GM12872 (cell line): ENCODE data around the gene SNX17.

ENCODE experiments used
- TF ChIP-seq, protein P1 (sequence below): IDR thresholded peaks from 3 replicates; pipeline ENCODE4 v1.5.1; 2011; ENCODE audit warnings: low read depth, mild to moderate bottlenecking, low read length, moderate library complexity; ENCODE audit not compliant: insufficient read depth

Gene SNX17

DNA sequence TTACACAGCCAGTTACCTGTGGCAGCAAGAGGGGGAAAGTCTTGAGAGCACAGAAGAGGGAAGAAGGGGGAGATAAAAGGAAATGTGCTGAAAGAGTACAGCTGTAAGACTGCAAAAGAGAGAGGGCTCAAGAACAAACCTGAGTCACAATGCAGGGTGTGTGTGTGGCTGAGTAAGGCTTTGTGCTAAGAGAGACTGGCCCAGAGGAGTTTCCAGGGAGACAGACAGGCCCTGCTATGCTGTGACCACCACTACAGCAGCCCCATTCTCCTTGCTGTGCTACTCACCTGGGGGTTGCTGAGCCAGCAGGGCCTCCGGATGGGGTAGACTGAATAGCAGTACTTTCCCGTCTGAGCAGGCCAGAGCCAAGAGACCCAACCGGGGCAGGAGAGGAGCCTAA is 35.1 kb upstream of the SNX17 start:
- TF ChIP-seq, protein P1, sequence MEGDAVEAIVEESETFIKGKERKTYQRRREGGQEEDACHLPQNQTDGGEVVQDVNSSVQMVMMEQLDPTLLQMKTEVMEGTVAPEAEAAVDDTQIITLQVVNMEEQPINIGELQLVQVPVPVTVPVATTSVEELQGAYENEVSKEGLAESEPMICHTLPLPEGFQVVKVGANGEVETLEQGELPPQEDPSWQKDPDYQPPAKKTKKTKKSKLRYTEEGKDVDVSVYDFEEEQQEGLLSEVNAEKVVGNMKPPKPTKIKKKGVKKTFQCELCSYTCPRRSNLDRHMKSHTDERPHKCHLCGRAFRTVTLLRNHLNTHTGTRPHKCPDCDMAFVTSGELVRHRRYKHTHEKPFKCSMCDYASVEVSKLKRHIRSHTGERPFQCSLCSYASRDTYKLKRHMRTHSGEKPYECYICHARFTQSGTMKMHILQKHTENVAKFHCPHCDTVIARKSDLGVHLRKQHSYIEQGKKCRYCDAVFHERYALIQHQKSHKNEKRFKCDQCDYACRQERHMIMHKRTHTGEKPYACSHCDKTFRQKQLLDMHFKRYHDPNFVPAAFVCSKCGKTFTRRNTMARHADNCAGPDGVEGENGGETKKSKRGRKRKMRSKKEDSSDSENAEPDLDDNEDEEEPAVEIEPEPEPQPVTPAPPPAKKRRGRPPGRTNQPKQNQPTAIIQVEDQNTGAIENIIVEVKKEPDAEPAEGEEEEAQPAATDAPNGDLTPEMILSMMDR: no peak

DNA sequence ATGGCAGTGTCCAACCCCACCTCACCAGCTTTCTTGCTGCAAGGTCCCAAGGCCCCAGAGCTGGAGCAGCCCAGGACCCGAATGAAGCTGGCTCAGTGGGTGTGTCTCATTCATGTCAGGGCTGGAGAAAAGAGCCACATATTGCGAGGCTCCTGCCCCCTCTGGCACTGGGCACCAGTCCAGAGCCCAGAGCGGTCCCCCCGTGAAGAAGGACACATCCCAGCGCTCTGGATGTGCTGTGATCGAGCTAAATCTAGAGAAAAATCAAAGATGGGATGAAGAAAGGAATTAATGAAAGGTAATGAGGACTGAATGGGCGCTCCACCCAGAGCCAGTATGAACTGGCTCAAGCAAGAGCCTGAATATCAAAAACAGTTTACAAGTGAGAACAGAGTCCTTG is 34.2 kb upstream of the SNX17 start:
- TF ChIP-seq, protein P1: no peak

DNA sequence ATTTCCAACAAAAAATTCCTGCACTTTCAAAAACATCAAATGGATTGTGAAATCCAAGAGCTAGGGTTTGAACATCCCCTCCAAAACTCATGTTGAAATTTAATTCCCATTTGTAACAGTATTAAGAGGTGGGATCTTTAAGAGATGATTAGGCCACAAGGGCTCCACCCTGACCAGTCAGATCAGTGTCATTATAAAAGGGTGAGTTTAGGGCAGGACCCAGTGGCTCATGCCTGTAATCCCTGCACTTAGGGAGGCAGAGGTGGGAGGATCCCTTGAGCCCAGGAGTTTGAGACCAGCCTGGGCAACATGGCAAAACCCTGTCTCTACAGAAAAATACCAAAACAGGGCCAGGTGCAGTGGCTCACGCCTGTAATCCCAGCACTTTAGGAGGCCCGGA is 22.8 kb upstream of the SNX17 start:
- TF ChIP-seq, protein P1: no peak

DNA sequence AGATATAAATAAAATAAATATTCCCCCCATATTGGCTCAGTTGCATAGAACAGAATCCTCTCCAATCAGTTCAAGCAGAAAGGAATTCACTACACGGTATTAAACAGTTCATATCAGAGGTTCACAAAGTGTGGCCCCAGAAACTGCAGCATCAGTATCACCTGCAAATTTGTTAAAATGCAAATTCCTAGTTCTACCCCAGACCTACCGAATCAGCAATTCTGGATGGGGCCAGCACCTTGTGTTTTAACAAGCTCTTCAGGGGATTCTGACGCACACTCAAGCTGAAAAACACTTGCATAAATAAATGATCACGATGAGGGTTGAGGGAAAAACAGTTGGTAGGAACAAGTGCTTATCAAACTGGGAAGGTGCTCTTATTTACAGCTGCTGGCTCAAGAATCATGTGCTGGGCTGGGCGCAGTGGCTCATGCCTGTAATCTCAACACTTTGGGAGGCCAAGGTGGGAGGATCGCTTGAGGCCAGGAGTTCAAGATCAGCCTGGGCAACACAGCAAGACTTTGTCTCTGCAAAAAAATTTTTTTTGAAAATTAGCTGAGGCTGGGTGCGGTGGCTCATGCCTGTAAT is 20.2 kb upstream of the SNX17 start:
- TF ChIP-seq, protein P1: no peak

DNA sequence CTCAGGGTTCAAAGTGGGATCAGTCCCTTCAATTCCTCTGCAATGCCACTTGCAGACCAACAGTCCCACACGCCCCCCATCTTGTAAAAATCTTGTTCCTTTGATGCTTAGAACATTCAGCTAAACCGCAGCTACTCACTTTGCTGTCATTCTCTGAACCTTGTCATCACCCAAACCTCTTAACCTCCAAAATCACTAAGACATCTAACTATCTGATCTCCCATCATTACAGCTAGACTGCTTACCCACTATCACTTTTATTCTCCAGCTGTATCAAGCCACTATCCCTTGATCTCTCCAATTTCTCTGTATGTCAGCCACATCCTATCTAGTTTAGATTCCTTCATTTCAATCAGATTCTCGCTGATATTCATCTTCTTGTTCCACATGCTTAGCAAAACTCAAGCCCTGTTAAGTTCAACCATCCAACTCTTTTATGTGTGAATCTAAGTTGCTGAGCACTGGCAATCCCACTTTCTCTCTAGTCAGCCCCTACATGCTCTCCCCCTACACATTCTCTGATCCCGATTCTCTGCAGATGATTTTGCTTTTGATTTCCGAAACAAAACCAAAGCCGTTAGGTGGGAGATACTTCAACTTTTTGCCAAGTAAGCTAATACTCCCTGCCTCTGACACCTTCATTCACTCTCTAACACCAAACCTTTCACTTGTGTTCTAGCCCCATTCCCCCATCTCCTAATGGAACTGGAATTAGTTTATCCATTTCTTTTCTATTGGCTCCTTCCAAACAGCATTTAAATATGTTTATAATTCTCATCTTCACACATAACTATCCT is 18.4 kb upstream of the SNX17 start:
- TF ChIP-seq, protein P1: no peak

DNA sequence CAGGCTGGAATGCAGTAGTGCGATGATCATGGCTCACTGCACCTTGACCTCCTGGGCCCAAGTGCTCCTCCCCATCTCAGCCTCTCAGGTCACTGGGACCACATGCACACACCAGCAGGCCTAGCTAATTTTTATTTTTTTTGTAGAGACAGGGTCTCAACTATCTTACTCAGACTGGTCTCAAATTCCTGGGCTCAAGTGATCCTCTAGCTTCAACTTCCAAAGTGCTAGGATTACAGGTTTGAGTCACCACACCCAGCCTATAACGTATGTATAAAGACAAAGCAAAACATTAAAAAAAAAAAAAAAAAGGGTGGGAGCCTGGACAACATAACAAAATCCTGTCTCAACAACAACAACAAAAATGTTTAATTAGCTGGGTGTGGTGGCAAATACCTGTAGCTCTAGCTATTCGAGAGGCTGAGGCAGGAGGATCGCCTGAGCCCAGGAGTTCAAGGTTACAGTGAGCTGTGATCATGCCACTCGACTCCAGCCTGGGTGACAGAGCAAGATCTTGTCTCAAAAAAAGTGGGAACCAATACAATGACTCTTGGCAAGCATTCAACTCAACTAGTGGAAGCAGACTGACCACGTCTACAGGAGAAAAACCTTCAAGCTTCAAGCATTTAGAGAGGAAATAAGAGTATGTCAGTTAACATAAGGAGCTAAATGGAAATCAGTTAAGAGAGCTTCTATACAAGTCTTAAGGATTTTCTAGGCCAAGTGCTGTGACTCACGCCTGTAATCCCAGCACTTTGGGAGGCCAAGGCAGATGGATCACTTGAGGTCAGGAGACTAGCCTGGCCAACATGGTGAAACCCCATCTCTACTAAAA is 16.4 kb upstream of the SNX17 start:
- TF ChIP-seq, protein P1: no peak

DNA sequence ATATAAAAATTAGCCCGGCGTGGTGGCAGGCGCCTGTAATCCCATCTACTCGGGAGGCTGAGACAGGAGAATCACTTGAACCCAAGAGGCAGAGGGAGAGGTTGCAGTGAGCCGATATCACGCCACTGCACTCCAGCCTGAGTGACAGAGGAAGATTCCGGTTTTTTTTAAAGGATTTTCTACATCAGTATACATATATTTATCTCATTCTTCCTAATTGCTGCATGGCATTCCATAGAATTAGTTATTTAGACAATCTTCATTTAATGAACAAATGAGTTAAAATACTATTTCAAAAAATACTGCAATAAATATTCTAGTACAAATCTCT is 15.9 kb upstream of the SNX17 start:
- TF ChIP-seq, protein P1: no peak
